ENCODE measurements around the gene NBL1.
A peak's percentile ranks its signal among the peaks of the same experiment; 100 is the strongest.

Gene NBL1

DNA sequence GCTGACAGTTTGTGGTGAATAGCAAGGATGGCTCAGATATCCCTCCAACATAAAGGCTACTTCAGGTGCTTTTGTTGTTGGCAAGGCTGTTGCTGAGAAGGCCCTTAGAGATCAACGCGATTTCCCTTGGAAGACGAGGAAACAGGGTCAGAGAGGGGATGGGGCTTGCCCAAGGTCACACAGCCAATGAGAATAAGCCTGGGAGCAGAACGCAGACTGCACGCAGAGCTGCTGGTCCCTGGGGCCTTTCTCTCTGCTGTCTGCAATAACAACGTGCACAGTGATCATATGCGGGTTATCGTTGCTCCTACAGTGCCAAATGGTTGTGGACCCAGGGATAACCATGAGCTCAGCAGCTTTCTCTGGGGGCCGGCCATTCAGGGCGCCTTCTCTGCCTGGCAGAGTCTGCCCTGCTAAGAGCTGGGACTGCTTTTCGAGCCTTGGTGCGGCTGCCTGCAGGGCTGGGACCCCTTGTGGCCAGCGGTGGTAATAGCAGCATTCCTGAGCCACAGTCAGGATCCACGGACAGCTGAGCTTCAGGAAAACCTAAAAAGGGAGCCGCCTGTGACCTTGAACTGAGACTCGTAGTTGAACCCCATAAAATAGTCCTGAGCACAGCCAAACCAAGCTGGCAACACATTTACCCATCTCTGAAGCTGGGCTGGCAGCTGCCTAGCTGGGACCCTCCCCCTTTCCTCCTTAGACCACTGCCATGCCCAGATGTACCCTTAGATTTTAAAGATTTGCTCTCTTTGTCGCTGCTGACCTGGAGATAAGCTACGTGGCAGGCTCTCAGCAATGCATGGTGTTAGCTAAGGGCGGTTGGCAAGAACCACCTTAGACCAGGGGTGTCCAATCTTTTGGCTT is 60.4 kb downstream of the NBL1 start:
- FAIRE-seq = no peak

DNA sequence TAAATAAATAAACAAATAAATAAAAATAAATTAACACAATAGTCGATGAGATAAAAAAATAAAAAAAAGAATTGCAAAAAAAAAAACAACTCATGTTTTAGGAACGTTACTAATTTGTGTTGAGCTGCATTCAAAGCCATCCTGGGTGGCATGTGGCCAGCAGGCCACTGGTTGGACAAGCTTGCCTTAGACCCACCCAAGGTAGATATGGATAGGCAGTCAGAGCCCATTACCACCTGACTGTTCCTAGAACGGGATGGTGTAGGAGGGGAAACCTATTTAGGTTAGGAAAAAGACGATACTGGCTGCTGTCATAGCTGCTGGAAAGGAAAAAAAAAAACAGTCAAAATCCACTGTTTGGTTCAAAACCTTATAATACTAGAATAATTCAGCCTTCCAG is 61.4 kb downstream of the NBL1 start:
- FAIRE-seq = peak; percentile 90

DNA sequence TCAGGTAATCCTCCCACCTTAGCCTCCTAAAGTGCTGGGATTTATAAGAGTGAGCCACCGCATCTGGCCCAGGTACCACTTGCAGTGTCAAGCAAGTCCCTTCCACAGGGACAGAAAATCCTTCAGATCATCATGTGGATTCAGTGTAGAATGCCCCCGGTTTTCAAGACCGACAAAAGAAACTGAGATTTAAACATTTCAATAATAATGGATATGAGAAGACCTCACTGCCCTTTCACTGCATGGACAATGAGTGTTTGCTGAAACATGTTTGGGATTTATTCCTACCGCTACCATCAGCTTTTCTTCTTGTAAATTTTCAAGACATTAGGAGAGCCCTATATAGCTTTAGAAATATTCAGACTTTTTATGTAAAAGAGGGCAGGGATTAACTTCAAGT is 62.0 kb downstream of the NBL1 start:
- FAIRE-seq = no peak
